Activated CD8-positive, alpha-beta memory T cell treated with anti-CD3 and anti-CD28 coated beads, Interleukin-2, amount 50 U/mL, for 4 hours (primary cell): Measurements from ENCODE around the gene RAP1A.
A peak's percentile ranks its signal among the peaks of the same experiment; 100 is the strongest.
"Not testable (repeated sequence)": the region's sequence is repeated elsewhere in the genome, so short reads cannot be mapped to it uniquely, and the experiment has no call there.

ENCODE experiments used
- DNase-seq: peaks from one replicate; pipeline ENCODE4 v3.0.0-alpha.2; 2020

RAP1A gene

GRCh38 chr1:111598544-111598943 lies 21.0 kb upstream of the RAP1A start:
- no peak for DNase-seq

DNA sequence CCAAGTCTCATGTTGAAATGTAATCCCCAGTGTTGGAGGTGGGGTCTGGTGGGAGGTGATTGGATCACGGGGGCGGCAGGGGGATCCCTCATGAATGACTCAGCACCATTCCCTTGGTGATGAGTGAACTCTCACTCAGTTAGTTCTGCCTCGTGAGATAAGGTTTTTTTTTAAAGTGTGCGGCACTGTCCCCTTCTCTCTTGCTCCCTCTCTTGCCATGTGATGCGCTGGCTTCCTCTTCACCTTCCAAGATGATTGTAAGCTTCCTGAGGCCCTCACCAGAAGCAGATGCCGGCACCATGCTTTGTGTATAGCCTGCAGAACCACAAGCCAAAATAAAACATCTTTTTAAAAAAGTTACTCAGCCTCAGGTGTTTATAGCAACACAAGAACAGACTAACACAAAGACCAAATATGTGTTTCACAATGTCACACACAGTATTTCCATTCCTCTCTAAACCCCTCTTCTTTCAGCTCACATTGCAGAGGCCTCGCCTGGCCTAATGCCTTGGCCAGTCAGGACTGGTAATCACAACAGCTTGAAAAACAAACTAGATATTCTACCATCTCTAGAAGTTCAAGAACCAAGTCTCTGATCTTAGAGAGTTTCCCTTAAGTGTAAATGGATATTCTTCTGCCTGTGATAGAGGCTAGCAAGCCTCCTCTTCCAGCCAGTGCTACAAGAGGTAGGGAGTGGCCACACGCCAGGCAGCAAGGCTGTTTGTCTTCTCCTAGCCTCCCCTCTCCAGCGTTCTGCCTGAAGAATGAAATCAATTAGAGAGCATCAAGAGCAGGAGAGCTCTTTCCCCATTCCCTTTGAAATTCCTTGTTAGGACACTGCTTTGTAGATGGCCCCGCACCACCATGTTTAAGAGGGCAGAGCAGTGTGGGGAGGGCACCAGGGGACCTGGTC lies 19.6 kb upstream of the RAP1A start:
- no peak for DNase-seq

DNA sequence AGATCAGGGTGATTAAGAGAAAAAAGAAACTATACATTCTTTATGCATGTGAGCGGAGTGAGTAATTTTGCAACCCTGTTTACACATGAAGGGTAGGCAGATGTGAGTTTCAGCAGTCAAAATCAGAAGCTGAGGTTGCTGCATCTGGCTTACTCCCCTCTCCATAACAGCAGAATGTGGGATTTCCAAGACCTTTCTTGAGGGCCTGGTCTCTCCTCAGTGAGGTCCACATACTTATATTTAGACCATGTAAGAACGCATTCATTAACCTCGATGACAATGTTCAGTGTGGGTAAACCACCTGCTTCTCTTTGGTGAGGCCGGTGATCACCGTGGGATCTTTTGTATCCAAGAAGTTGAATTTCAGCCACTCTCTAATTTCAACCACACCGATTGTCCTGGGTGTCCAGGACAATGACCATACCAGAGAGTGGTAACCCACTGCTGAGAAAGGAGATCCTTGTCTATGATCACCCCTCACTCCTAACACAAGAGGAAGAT lies 18.7 kb upstream of the RAP1A start:
- no peak for DNase-seq

DNA sequence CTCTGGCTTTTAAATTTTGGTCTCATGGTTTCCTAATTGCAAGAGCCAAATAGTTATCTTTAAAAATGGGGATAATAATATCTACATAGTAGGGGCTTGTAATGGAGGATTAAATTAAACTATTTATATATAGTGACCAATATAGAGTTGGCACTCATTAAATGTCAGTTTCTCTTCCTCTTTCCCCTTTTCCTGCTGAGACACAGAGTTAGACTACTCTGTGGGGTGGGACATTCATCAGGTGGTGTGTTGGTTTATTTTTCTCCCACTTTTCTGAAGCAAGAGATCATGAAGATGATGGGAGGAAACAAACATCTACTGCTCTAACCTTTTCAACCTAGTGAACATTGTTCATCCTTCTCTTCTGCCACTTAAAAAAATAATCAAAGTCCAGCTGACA lies 17.3 kb upstream of the RAP1A start:
- no peak for DNase-seq

GRCh38 chr1:111602974-111603373 lies 16.6 kb upstream of the RAP1A start:
- no peak for DNase-seq

- DNase-seq: peak; percentile 68
Measured at GRCh38 chr1:111603979-111604378, 15.6 kb upstream of the RAP1A start.

DNA sequence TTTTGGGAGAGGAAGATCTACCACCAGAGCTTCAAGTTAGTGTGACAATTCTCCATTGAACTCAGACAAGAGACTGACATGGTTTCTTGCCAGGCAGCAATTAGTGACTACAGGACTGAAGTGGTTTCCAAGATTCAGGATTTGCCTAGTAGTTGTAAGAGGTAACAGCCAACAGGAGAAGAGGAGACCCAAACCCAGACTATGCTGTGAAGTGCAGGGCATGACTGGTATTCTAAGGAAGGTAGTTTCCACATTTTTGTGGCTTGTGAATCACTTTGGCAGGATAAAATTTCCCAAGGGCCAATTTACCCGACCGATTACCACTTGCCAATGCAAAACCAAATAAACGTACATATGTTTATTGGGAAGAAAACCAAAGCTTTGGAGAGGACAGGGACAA lies 14.7 kb upstream of the RAP1A start:
- DNase-seq: no peak

GRCh38 chr1:111605576-111605975 lies 14.0 kb upstream of the RAP1A start:
- DNase-seq: no peak

- not testable (repeated sequence) for DNase-seq
Measured at GRCh38 chr1:111606457-111607215, 13.0 kb upstream of the RAP1A start.

DNA sequence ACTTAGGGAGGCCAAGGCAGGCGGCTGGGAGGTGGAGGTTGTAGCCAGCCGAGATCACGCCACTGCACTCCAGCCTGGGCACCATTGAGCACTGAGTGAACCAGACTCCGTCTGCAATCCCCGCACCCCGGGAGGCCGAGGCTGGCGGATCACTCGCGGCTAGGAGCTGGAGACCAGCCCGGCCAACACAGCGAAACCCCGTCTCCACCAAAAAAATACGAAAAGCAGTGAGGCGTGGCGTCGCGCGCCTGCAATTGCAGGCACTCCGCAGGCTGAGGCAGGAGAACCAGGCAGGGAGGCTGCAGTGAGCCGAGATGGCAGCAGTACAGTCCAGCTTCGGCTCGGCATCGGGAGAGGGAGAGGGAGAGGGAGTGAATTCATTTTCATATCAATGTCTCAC lies 11.1 kb upstream of the RAP1A start:
- DNase-seq: not testable (repeated sequence)

DNA sequence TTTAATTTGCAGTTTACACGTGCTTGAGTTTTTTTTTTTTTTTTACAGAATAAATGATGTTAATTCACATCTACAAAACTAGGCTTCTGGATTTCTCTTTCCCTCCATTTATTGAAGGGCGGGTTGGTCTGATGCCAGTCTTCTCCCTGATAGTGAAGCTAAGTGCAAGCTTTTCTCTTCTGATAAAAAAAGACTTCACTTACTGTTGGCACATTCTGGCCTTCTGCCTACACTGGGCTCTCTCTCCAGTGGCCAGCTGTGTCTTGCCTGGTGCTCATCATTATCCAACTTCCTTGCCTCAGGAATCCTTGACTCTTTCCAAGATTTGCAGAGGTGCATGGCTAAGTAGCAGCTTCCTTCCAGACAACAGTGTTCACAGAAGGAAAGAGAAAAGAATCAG lies 7.6 kb upstream of the RAP1A start:
- DNase-seq: no peak

DNA sequence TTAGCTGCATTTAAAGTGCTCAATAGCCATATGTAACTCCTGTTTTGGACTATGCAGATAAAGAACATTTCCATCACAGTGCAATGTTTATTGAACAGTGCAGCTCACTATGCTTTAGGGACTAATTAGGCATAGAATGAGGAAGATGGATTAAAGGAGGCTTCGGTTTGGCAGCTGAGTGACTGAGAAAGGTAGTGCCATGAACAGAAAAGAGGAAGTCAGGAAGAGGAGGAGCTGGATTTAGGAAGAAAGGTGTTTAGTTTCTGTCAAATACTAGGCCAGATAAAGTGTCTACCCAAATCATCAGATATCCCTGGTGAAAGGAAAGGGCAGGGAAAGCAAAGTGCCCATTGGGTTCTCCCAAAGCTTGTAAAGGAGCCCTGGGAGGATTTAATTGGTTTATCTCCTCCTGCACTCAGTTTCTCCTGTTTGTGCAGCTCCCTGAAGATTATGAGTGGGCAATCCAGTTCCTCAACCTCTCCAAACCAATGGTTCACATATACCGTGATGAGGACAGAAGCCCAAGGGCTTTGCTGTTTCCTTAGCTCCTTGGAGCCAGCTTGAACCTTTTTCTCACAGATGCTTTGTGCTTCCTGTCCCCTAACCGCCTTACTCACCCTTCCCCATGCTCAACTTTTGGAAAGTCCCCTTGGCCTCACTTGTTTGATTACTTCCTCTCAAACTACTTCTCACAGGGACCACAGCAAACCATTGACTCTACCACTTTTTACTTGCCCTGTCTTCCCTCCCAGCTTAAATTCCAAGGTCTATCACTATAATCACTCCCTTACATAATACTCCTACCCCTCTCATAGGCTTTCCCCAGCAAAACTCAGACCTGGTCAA lies 3.5 kb upstream of the RAP1A start:
- DNase-seq: peak; percentile 33

DNA sequence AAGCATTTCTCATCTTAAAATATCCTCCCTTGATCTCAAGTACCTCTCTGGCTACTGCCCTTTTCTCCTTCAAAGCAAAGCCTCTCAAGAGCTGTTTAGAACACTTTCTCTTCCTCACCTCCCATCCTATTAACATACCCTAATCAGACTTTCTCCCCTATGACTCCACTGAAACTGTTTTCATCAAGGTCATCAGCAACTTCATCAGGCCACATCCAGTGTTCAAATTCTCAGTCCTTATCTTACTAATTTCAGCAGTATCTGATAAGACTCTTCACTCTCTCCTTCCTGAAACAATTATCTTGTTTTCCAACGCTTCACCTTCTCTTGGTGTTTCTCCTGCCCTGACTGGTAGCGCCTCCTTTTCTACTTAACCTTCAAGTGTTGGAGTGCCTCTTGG lies 1.5 kb upstream of the RAP1A start:
- no peak for DNase-seq

DNA sequence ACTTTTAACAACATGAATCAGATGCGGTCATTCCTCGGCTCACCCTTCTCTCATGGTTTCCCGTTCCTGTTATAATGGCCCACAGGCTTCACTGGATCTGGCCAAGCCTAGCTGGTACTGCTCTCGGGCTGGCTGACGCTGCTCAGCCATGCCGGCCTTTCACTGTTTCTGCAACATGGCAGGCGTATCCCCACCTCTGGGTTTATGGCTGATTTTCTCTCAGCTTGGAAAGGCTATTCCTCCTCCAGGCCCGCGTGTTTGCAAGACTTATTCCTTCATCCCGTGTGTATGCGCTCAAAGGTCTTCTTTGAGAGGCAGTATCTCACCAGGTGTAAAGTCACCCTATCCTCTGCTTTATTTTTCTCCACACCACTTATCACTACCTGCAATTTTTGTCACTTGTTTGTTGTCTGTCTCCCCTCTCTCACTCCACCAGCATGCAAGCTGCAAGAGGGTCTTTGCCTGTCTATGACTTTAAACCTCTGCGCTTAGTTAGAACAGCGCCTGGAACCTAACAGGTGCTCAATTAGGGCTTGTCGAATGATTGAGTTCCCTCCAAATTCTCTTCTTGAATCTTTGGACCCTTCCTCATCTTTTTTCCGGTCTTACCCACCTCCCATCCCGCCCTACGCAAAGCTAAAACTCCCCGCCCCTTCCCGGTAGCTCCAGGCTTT lies 491 bp upstream of the RAP1A start:
- DNase-seq: no peak

DNA sequence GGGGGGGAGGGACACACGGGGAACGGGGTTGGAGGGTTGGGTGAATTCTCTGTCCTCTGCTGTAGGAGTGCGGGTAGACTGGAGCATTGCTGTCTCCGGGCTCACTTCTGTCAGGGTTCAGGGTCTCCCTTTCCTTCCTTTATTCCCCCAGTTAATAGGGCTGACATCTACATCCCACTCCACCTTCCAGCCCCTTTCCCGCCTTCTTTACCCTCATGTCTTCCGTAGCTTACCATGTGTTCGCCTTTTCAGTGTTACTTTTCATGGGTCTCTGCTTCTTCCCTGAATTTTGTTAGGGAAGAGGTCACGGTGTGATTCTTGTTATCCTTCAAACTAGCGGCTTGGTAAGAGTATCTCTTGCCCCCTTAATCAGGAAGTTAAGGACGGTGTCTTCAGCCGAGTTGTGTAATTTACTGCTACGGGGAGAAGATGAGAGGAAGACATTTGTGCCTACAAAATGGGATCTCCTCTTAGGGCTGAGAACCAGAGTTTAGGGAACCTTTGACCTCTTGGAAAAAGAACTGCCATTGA lies 917 bp downstream of the RAP1A start:
- no peak for DNase-seq

GRCh38 chr1:111621050-111621449 lies 1.5 kb downstream of the RAP1A start:
- DNase-seq: no peak

DNA sequence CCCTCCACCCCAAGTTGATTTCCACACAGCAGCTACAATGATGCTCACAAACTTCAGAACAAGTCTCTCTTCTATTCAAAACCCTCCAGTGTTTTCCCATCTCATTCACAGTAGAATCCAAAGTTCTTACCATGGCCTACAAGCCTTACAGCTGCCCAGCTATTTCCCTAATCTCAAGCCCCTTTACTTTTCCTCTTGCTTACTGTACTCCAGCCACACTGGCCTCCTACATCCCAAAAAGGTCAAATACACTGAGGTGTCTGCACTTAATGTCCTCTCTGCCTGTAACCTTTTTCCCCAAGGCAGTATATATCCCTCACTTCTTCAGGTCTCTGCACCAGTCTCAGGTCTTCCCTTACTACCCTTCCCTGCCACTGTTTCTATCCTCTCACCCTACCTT lies 2.6 kb downstream of the RAP1A start:
- no peak for DNase-seq

- DNase-seq: no peak
Measured at GRCh38 chr1:111624382-111624781, 4.8 kb downstream of the RAP1A start.

- DNase-seq: no peak
Measured at GRCh38 chr1:111625276-111625675, 5.7 kb downstream of the RAP1A start.

- DNase-seq: no peak
Measured at GRCh38 chr1:111628153-111628552, 8.6 kb downstream of the RAP1A start.

DNA sequence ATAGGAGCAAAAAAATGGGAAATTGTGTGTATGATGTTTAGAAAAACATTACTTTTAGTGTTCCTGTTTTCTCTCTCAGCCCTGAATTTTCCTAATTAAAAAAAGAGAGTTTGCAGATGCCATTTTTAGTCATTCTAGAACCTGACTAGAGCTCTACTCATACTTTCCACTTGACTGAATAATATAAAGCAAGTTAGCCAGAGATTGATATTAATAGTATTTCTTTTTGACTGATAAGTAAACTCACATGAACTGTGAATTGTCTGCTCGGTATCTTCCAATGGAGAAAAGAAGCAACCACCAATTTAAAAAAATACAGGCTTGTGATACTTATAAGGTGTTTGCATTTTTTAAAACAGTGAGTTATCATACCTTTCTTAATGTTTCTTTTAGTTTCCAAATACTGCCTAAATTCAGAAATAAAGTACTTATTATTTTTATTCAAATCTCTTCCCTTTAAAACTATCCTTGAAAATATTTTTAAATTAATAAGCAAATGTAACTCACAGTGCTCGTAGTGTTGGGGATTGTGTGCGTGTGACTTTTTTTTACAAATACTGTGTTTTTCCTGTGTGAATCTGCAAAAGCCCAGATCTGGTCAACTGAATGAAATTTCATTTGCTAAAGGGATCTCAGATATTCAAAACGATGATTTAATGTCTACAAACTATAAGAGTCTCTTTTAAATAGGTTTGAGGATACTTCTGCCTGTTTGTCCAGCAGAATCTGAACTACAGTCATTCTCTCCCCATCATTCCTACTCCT lies 9.8 kb downstream of the RAP1A start:
- DNase-seq: no peak
